SK-N-SH (cell line): ENCODE measurements around the gene SMAD7. TPM values are rescaled to one million over a fixed set of nuclear protein-coding genes. Genes with fewer than 3 reads are reported as not detected.

Source experiments
- CTCF ChIA-PET: fragments of 300-600, 350-600 bp; formaldehyde crosslinking; extraction: SDS; loops from one replicate; lab custom pipeline; 2021; lab: Yijun Ruan, JAX
- POLR2A ChIA-PET: fragments of 350-600 bp; sonication (Branson Sonifier 250); formaldehyde crosslinking; extraction: SDS; loops from one replicate; lab custom pipeline; 2020; ENCODE audit warnings: antibody characterized with exemption, inconsistent platforms; lab: Yijun Ruan, JAX
- DNase-seq: peaks from one replicate; pipeline ENCODE4 v3.0.0; 2012
- H2AFZ ChIP-seq: fragments of 200-600 bp; sonication (generic); 2 replicates; pipeline ENCODE4 v1.8.1; 2016; ENCODE audit warnings: antibody characterized with exemption, mild to moderate bottlenecking, low read depth
- H3F3A ChIP-seq: fragments of 200-600 bp; sonication (generic); replicated peaks from 2 replicates; pipeline ENCODE3; 2016; ENCODE audit warnings: antibody characterized with exemption, mild to moderate bottlenecking; ENCODE audit not compliant: insufficient read depth
- H3K27ac ChIP-seq, 2 experiments: fragments of 200-500 bp in 1 of 2; fragments of 200-600 bp in 1 of 2; sonication (Bioruptor generic) in 1 of 2; sonication (generic), shearing (Covaris generic) in 1 of 2; 2 replicates each; pipeline versions ENCODE4 v1.5.1 to v1.6.1; 2014 to 2016; ENCODE audit warnings: low read depth in 2 of 2, inconsistent platforms in 1 of 2, low read length in 1 of 2, mild to moderate bottlenecking in 1 of 2, mixed read lengths in 1 of 2
- H3K27me3 ChIP-seq: fragments of 200-600 bp; sonication (generic), shearing (Covaris generic); 2 replicates; pipeline ENCODE4 v1.6.1; 2016; ENCODE audit warnings: mixed run types; ENCODE audit not compliant: insufficient read depth
- H3K36me3 ChIP-seq, 2 experiments: fragments of 200-500 bp in 1 of 2; fragments of 200-600 bp in 1 of 2; sonication (Bioruptor generic) in 1 of 2; sonication (generic) in 1 of 2; replicated peaks in 1 of 2; 2 replicates each; pipeline versions ENCODE3 to v1.5.1; 2014 to 2016; ENCODE audit warnings: low read length in 1 of 2, mild to moderate bottlenecking in 1 of 2; ENCODE audit not compliant: insufficient read depth in 2 of 2, control insufficient read depth in 1 of 2
- H3K4me1 ChIP-seq, 2 experiments: fragments of 200-500 bp in 1 of 2; fragments of 200-600 bp in 1 of 2; sonication (Bioruptor generic) in 1 of 2; sonication (generic), shearing (Covaris generic) in 1 of 2; 2 replicates each; pipeline versions ENCODE4 v1.5.1 to v1.6.1; 2014 to 2016; ENCODE audit warnings: low read depth in 1 of 2, low read length in 1 of 2, mixed run types in 1 of 2; ENCODE audit not compliant: insufficient read depth in 2 of 2, control insufficient read depth in 1 of 2
- H3K4me2 ChIP-seq: fragments of 200-600 bp; sonication (generic), shearing (Covaris generic); 2 replicates; pipeline ENCODE4 v1.6.1; 2017; ENCODE audit warnings: mixed run types
- H3K4me3 ChIP-seq, 2 experiments: fragments of 200-500 bp in 1 of 2; fragments of 200-600 bp in 1 of 2; sonication (Bioruptor generic) in 1 of 2; sonication (generic), shearing (Covaris generic) in 1 of 2; 2 replicates each; pipeline versions ENCODE4 v1.5.1 to v1.8.1; 2014 to 2016; ENCODE audit warnings: low read depth in 2 of 2, inconsistent platforms in 1 of 2, low read length in 1 of 2, mild to moderate bottlenecking in 1 of 2, mixed read lengths in 1 of 2, moderate library complexity in 1 of 2
- H3K79me2 ChIP-seq: fragments of 200-600 bp; sonication (generic); 2 replicates; pipeline ENCODE4 v1.8.1; 2017; ENCODE audit warnings: mild to moderate bottlenecking; ENCODE audit not compliant: insufficient read depth
- H3K9ac ChIP-seq: fragments of 200-600 bp; sonication (generic); 2 replicates; pipeline ENCODE4 v1.6.1; 2017; ENCODE audit warnings: mixed run types
- H3K9me2 ChIP-seq: fragments of 200-600 bp; sonication (generic); 2 replicates; pipeline ENCODE4 v1.6.1; 2017; ENCODE audit warnings: mixed run types
- H3K9me3 ChIP-seq: fragments of 200-600 bp; sonication (generic); 2 replicates; pipeline ENCODE4 v1.6.1; 2017; ENCODE audit warnings: mixed run types, mild to moderate bottlenecking, moderate library complexity
- H4K20me1 ChIP-seq: fragments of 200-600 bp; sonication (generic); 2 replicates; pipeline ENCODE4 v1.6.1; 2017; ENCODE audit warnings: mild to moderate bottlenecking, mixed run types; ENCODE audit not compliant: insufficient read depth
- CHD2 ChIP-seq: fragments of 150-350 bp; IDR thresholded peaks from 2 replicates; pipeline ENCODE4 v1.6.1; 2018; ENCODE audit warnings: low read length; ENCODE audit not compliant: partially characterized antibody
- ELF1 ChIP-seq: IDR thresholded peaks from 2 replicates; pipeline ENCODE4 v1.4.0; 2012
- FOXM1 ChIP-seq: IDR thresholded peaks from 2 replicates; pipeline ENCODE4 v1.4.0; 2012; ENCODE audit warnings: low read depth, mild to moderate bottlenecking
- IRF3 ChIP-seq: fragments of 150-350 bp; IDR thresholded peaks from 2 replicates; pipeline ENCODE4 v1.6.1; 2016; ENCODE audit warnings: mild to moderate bottlenecking, low read depth, low read length
- MEF2A ChIP-seq: IDR thresholded peaks from 2 replicates; pipeline ENCODE4 v1.4.0; 2012; ENCODE audit warnings: low read depth, borderline replicate concordance
- RAD21 ChIP-seq: IDR thresholded peaks from 2 replicates; pipeline ENCODE4 v1.6.1; 2012; ENCODE audit warnings: mild to moderate bottlenecking, low read length
- TCF12 ChIP-seq: IDR thresholded peaks from 2 replicates; pipeline ENCODE4 v1.4.0; 2012
- TEAD4 ChIP-seq: IDR thresholded peaks from 2 replicates; pipeline ENCODE4 v1.4.0; 2012; ENCODE audit warnings: mild to moderate bottlenecking, borderline replicate concordance; ENCODE audit not compliant: insufficient read depth
- USF2 ChIP-seq: fragments of 150-350 bp; IDR thresholded peaks from 2 replicates; pipeline ENCODE4 v1.6.1; 2017; ENCODE audit warnings: antibody characterized with exemption, low read length, low read depth, borderline replicate concordance
- ZBTB33 ChIP-seq: IDR thresholded peaks from 2 replicates; pipeline ENCODE4 v1.4.0; 2012; ENCODE audit warnings: low read depth, borderline replicate concordance
- WGBS: methylation state at CpG from one replicate; pipeline ENCODE4 v1.1.6; 2017; ENCODE audit warnings: low lambda C conversion rate; 5-methylcytosine and 5-hydroxymethylcytosine counted together
- polyA plus RNA-seq, 3 experiments: library from polyadenylated mRNA; depleted of rRNA; stranded (reverse); fragments of >200 nt; gene quantifications; 2 replicates each; pipeline ENCODE4 v1.2.3, GENCODE V29; 2012

Gene SMAD7
- polyA plus RNA-seq, 1 of the 3 experiments (the other 2 are of a cell fraction), result 20.0 TPM

- TF ChIP-seq IRF3 (no peak), ELF1 (no peak), FOXM1 (no peak), TCF12 (no peak), MEF2A (no peak), RAD21 (no peak)
- TF ChIP-seq, all 33 proteins: peak for 0
These were observed 60.6 kb downstream of the SMAD7 start (continued) for GRCh38 chr18:48889981-48890762.

GRCh38 chr18:48889115-48889941, 61.4 kb downstream of the SMAD7 start:
- H3K27ac ChIP-seq, result no peak overlapping the region

More at GRCh38 chr18:48889115-48889941, 61.4 kb downstream of the SMAD7 start:
- WGBS, result 83% methylated on average over 7 of the region's 18 CpGs
- Histone ChIP-seq H3K9ac (no peak overlapping the region), H3F3A (no peaks in the 10 kb centered on the region), H4K20me1 (no peaks in the 10 kb centered on the region), H3K9me3 (no peaks in the 10 kb centered on the region), H2AFZ (no peak overlapping the region), H3K4me2 (no peak overlapping the region), H3K79me2 (no peaks in the 10 kb centered on the region), H3K36me3 (no peaks in the 10 kb centered on the region), H3K4me3 (no peak overlapping the region), H3K9me2 (no peaks in the 10 kb centered on the region), H3K27me3 (no peaks in the 10 kb centered on the region), H3K4me1 (peaks cover 0 to 22% of the 10 kb centered on the region in 2 experiments; a peak in 1 of 4 replicates)
- peak; percentile 57 for DNase-seq
- POLR2A ChIA-PET, result no interaction called here
- CTCF ChIA-PET, result interaction anchor here (0.6 to 1.0 kb wide), 2 partner anchors 263 to 349 kb away, joined by 3 read pairs; no protein-coding TSS in a partner anchor
- TF ChIP-seq FOXM1, result no peak
- TF ChIP-seq ZBTB33, result no peak
- no peak for TF ChIP-seq TEAD4
- no peak for TF ChIP-seq CHD2
- no peak for TF ChIP-seq USF2
